ENCODE results near the gene MEIS2.

MEIS2 gene

GRCh38 chr15:36965570-36966342 lies 134.6 kb downstream of the MEIS2 start:
- no peak for DNase-seq (ENCODE audit: low read depth in 3 of 3)

GRCh38 chr15:36964626-36965025 lies 135.7 kb downstream of the MEIS2 start:
- no peak for DNase-seq (ENCODE audit: low read depth in 3 of 3)

GRCh38 chr15:36961956-36962355 lies 138.4 kb downstream of the MEIS2 start:
- no peak for DNase-seq (ENCODE audit: low read depth in 3 of 3)

GRCh38 chr15:36960947-36961227 lies 139.5 kb downstream of the MEIS2 start:
- no peak for DNase-seq (ENCODE audit: low read depth in 3 of 3)

- no peak for DNase-seq (ENCODE audit: low read depth in 3 of 3)
Observed at GRCh38 chr15:36960179-36960946, 140.0 kb downstream of the MEIS2 start.

GRCh38 chr15:36959746-36960145 lies 140.6 kb downstream of the MEIS2 start:
- DNase-seq (ENCODE audit: low read depth in 3 of 3): no peak

- DNase-seq (ENCODE audit: low read depth in 3 of 3): no peak
Observed at GRCh38 chr15:36958606-36959005, 141.7 kb downstream of the MEIS2 start.

GRCh38 chr15:36954486-36954885 lies 145.9 kb downstream of the MEIS2 start:
- no peak for DNase-seq (ENCODE audit: low read depth in 3 of 3)

- DNase-seq (ENCODE audit: low read depth in 3 of 3): no peak
Observed at GRCh38 chr15:36953346-36953745, 147.0 kb downstream of the MEIS2 start.

- no peak for DNase-seq (ENCODE audit: low read depth in 3 of 3)
Observed at GRCh38 chr15:36951731-36952247, 148.6 kb downstream of the MEIS2 start.

GRCh38 chr15:36950371-36950770 lies 150.0 kb downstream of the MEIS2 start:
- DNase-seq (ENCODE audit: low read depth in 3 of 3): no peak

GRCh38 chr15:36948982-36949381 lies 151.4 kb downstream of the MEIS2 start:
- no peak for DNase-seq (ENCODE audit: low read depth in 3 of 3)

GRCh38 chr15:36947035-36947719 lies 153.2 kb downstream of the MEIS2 start:
- DNase-seq (ENCODE audit: low read depth in 3 of 3): no peak

- no peak for DNase-seq (ENCODE audit: low read depth in 3 of 3)
Observed at GRCh38 chr15:36944442-36944841, 155.9 kb downstream of the MEIS2 start.

GRCh38 chr15:36943508-36944361 lies 156.6 kb downstream of the MEIS2 start:
- DNase-seq (ENCODE audit: low read depth in 3 of 3): no peak

- no peak for DNase-seq (ENCODE audit: low read depth in 3 of 3)
Observed at GRCh38 chr15:36942248-36942827, 158.0 kb downstream of the MEIS2 start.

GRCh38 chr15:36941798-36942197 lies 158.6 kb downstream of the MEIS2 start:
- no peak for DNase-seq (ENCODE audit: low read depth in 3 of 3)

GRCh38 chr15:36940636-36941260 lies 159.6 kb downstream of the MEIS2 start:
- no peak for DNase-seq (ENCODE audit: low read depth in 3 of 3)

- DNase-seq (ENCODE audit: low read depth in 3 of 3): no peak
Observed at GRCh38 chr15:36940219-36940618, 160.1 kb downstream of the MEIS2 start.

- DNase-seq (ENCODE audit: low read depth in 3 of 3): no peak
Observed at GRCh38 chr15:36938764-36939163, 161.6 kb downstream of the MEIS2 start.

GRCh38 chr15:36938131-36938530 lies 162.2 kb downstream of the MEIS2 start:
- DNase-seq (ENCODE audit: low read depth in 3 of 3): no peak
